Measurements from ENCODE around the gene BICD1.
A peak's percentile ranks its signal among the peaks of the same experiment; 100 is the strongest.

Gene BICD1

DNA sequence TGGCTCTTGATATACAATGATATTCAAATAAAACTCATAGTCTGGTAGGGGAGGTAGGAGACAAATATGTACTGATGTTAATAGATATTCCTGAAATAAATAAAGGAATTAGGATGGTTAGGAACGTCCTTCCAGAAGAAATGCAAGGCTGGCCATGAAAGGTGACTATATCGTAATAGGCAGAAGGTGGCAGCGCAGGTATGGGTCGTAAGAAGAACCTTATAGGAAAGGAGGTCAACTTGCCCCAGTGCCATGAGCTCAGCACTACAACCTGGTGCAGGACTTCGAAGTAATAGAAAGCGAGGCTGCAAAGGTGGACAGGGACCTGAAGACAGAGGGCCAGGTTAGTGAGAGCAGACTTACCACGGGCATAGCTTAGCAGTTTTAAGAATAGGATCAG, 237.4 kb downstream of the BICD1 start:
- DNase-seq, result peak in 1 of 2 experiments; percentile 4
- TF ChIP-seq POLR2A (IDR thresholded peaks at IDR 0.05; ENCODE audit: low read length) (no peak), GATA1 (IDR thresholded peaks at IDR 0.05; ENCODE audit: low read depth, low read length) (no peak)

DNA sequence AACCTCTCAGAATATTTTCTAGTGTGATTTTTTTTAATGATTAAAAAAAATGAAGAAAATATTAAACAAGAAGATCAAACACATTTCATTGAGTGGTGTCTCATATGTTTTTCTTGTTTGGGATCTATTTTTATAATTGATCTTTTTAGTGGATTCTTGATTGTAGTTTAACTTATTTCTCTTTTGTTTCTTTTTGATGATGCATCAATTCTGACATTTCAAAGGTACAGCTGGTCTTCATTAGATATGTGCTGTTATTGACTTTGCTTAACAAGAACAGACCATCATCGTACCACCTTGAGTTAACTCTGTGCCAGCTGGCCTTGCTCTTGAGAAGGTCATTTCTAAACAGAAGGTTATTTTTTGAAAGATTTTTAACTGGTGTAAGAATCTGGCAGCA, 246.9 kb downstream of the BICD1 start:
- no peak for DNase-seq
- no peak for TF ChIP-seq POLR2A (IDR thresholded peaks at IDR 0.05; ENCODE audit: low read length)
- TF ChIP-seq GATA1 (IDR thresholded peaks at IDR 0.05; ENCODE audit: low read depth, low read length), result no peak

DNA sequence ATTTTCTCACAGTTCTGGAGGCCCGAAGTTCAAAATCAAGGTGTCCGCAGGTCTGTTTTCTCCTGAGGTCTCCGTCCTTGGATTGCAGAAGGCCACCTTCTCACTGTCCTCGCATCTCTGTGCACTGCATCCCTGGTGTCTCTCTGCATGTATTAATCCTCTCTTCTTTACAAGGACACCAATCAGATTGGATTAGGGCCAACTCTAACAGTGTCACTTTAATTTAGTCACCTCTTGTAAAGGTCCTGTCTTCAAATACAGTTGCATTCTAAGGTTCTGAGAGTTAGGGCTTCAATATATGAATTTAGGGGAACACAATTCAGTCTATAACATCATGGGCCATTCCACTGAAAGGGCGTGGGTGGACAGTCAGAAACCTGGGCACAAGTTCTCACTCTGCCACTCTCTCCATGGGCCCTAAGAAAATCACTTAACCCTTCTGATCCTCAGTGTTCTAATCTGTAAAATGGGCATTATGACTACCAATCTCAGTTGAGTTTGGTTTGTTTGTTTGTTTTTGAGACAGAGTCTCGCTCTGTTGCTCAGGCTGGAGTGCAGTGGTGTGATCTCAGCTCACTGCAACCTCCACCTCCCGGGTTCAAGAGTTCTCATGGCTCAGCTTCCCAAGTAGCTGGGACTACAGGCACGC, 251.1 kb downstream of the BICD1 start:
- no peak for DNase-seq
- TF ChIP-seq POLR2A (IDR thresholded peaks at IDR 0.05; ENCODE audit: low read length) (no peak), GATA1 (IDR thresholded peaks at IDR 0.05; ENCODE audit: low read depth, low read length) (no peak)

DNA sequence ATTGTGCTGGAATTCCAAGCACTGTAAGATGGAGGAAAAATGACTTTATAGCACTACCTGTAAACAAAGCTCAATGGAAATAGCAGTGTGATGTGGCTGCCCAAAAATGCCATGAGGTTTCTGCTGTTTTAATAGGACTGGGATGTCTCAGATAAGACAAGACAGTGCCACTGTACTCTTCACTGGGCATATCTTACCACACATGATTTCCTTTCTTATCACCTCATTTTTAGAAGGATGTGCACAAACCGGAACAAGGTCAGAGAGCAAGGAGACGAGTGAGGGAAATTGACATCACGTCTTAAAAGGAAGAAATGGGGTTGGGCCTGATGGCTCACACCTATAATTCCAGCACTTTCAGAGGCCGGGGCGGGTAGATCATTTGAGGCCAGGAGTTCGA, 254.3 kb downstream of the BICD1 start:
- DNase-seq, result no peak
- TF ChIP-seq GATA1 (IDR thresholded peaks at IDR 0.05; ENCODE audit: low read depth, low read length), result no peak
- no peak for TF ChIP-seq POLR2A (IDR thresholded peaks at IDR 0.05; ENCODE audit: low read length)

DNA sequence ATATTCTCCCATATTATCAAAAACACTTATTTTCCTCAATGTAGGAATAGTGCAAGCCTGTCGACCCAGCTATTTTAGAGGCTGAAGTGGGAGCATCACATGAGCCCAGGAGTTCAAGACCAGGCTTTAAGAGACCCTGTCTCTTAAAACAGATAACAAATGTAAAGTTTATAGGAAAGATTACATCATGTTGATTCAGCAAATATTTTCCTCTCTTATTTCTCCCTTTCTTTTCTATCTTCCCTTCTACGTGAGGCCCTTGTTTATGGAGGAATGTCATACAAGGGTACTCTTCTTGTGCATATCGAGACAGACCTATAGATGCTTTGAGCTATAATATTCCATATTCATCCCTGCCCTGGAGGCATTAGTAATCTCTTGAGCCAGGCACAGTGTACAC, 256.2 kb downstream of the BICD1 start:
- DNase-seq, result no peak
- no peak for TF ChIP-seq GATA1 (IDR thresholded peaks at IDR 0.05; ENCODE audit: low read depth, low read length)
- no peak for TF ChIP-seq POLR2A (IDR thresholded peaks at IDR 0.05; ENCODE audit: low read length)

DNA sequence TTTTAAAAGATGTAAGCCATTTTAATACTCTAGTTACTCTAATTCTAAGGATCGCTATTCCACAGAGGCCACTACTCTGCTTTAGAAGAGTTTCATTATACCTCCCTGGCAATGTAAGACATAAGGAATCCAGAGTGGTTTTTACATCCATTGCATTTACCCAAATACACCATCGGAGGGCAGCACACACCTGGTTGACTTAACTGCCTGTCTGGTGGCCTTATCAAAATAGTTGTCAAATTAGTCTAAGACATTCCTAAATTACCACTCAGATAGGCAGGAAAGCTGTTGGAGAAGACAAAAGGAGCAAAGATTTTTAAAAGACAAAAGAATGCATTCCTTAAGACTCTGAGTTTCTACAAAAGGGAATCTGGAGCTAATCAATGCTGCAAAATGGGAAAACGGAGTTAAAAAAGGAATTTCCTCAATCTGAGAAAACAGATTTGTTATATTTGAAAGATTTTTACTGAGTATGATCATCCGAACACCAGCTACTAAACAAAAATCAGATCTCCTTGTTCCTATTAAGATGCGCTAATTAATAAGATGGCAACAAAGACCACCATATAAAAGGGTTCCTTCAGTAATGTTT, 258.9 kb downstream of the BICD1 start:
- peak; percentile 68 to 80 for DNase-seq

DNA sequence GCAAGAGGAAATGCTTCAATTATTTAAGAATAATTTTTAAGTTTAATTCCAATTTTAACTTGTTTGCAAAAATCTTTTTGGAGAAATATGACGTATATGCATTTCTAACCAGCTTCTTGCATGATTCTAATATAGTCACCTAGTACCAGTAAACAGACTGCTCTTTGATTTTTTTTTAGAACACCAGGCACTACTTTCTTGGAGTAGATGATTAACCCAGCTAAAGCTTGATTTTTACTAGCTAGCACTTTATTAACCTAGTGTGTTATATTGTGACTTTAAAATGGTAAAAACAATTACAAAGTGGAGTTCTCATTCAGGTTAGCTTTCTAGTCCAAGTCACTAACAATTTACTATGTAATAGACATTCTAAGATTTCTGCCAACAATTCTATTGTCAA, 260.1 kb downstream of the BICD1 start:
- no peak for DNase-seq
- TF ChIP-seq GATA1 (IDR thresholded peaks at IDR 0.05; ENCODE audit: low read depth, low read length), result no peak
- no peak for TF ChIP-seq POLR2A (IDR thresholded peaks at IDR 0.05; ENCODE audit: low read length)

More for the DNA sequence above, 258.9 kb downstream of the BICD1 start:
- no peak for TF ChIP-seq GATA1 (IDR thresholded peaks at IDR 0.05; ENCODE audit: low read depth, low read length)
- no peak for TF ChIP-seq POLR2A (IDR thresholded peaks at IDR 0.05; ENCODE audit: low read length)

DNA sequence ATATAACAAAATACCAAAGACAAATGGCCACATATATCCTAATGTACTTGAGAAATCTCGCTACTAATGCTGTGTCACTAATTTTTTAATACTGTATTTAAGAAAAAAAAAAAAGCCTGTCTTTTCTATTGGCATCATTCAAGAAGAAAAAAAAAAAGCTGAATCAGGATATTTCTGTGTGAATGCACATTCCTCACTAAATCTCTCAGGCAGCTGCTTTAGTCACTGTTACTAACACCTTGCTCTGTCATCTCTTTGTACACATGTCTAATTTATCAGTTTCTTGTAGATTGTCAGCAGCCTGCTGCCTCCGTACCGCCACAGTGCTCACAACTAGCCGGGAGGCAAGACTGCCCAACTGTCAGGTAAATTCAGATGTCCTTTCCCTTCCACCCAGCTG, 260.7 kb downstream of the BICD1 start:
- TF ChIP-seq GATA1 (IDR thresholded peaks at IDR 0.05; ENCODE audit: low read depth, low read length) (no peak), POLR2A (IDR thresholded peaks at IDR 0.05; ENCODE audit: low read length) (no peak)
- no peak for DNase-seq

DNA sequence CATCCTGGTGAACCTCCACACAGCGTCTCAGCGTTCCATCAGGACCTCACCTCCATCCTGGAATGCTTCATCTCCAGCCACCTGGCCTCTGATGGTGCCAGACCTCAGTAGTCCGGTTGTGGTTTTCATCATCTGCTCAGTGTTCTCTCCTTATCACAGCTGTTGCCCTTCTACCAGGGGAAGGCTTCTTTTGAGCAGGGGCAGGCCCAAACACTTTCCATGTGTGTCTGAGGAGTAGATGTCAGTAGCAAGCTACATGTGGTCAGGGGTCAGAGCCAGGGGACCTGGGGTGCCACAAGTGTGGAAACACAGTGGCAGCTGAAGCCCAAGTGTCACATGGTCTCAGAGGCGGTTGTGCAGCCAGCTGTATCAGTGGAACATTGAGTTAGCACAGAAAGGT, 262.6 kb downstream of the BICD1 start:
- DNase-seq, result no peak
- no peak for TF ChIP-seq POLR2A (IDR thresholded peaks at IDR 0.05; ENCODE audit: low read length)
- TF ChIP-seq GATA1 (IDR thresholded peaks at IDR 0.05; ENCODE audit: low read depth, low read length), result no peak

DNA sequence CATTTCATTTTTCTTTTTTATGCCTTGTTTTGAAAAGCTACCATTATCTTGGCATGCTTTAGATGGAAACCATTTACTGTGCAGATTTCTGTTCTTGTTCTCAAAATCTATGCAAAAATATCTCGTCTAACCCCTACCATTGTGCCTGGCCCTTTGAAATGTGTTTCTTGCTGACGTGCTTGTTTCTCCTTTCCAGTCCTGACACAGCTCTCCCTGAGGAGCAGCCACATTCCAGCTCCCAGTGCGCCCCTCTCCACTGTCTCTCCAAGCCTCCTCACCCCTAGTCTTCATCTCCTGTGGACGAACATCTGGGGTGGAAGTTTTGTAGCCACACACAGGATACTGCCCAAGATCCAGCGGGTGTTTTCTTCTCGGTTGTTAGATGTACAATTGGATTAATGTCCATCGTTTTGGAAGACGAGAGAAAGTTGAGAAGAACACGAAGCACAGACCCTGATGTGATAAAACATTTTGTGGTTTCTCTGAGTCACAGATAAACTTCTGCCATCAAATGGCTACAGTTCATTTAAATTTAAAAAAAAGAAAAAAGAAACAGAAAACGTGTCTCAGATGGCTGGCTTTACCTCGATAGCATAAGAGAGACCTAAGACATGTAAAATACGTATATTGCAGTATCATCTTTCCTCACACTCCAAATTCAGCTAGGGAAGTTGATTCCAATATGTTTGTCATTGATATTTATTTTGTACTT, 270.9 kb downstream of the BICD1 start:
- no peak for DNase-seq
- TF ChIP-seq GATA1 (IDR thresholded peaks at IDR 0.05; ENCODE audit: low read depth, low read length), result no peak
- no peak for TF ChIP-seq POLR2A (IDR thresholded peaks at IDR 0.05; ENCODE audit: low read length)

DNA sequence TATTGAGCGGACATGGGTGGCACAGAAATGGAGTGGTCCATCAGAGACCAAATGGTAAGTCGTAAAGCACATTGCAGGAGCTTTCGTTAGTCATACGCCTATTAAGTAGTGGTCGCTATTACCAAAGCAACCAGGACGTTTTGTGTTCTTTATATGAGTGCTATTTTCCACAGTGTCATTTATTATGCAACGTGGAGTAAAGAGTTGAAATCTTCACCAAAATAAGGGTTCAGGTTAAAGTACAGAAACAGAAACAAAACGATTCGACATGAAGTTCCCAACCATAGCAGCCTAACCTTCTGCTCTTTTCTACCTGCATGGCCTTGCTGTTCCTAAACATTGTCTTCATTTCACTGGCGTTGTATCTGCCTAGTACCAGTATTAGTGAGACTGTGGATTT, 272.6 kb downstream of the BICD1 start:
- DNase-seq, result no peak
- TF ChIP-seq GATA1 (IDR thresholded peaks at IDR 0.05; ENCODE audit: low read depth, low read length) (no peak), POLR2A (IDR thresholded peaks at IDR 0.05; ENCODE audit: low read length) (no peak)

DNA sequence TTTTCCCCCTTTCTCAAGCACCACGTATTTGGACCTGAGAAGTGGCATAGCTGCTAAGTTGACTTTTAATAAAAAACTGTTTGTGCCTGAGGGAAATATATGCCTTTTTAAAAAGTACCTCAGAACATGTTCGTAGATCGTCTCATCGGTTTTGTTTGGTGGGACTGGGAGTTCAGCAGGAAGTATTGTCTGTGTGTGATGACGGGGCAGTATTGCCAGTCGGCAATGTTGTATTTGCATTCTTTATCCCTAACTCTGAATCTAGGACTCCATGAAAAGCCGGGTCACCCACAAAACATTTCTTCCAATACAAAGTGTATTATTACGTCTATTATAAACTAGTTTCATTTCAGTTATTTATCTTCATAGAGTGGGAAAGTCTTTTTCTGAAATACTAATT, 273.0 kb downstream of the BICD1 start:
- TF ChIP-seq GATA1 (IDR thresholded peaks at IDR 0.05; ENCODE audit: low read depth, low read length), result no peak
- TF ChIP-seq POLR2A (IDR thresholded peaks at IDR 0.05; ENCODE audit: low read length), result no peak
- DNase-seq, result no peak

DNA sequence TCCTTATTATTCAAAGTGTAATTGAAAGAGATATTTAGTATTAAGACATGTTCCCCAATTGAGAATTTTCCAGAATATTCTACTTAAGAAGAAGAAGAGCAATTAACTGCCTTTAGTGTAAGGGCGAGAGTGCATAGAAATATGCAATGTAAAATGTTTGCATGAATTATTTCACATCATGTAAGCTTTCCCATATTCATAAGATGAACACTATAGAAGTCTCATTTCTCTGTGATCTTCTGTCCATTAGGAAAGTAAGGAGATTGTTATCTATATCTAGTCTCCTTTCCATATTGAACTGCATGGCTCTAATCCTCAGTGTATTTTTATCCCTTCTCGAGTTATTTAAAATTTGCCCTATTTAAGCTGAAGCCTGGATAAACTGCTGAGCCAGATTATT, 275.6 kb downstream of the BICD1 start:
- TF ChIP-seq POLR2A (IDR thresholded peaks at IDR 0.05; ENCODE audit: low read length) (no peak), GATA1 (IDR thresholded peaks at IDR 0.05; ENCODE audit: low read depth, low read length) (no peak)
- no peak for DNase-seq

DNA sequence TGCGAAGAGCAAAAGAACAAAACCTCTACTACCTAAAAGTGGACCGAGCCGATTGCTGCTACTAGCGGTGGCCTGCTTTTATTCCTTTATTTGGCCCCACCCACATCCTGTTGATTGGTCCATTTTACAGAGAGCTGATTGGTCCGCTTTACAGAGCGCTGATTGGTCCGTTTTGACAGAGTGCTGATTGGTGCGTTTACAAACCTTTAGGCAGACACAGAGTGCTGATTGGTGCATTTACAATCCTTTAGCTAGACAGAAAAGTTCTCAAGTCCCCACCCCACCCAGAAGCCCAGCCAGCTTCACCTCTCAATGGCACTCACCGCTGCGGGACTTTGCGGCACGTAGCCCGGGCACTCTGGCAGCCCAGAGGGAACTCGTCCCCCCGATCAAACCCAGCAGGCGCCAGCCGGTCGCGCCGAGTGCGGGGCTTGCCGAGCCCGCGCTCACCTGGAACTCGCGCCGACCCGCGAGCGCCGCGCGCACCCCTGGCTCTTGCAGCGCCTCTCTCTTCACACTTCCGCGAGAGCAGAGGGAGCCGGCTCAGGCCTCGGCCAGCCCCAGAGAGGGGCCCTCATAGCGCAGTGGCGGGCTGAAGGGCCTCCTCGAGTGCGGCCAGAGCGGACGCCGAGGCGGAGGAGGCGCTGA, 284.0 kb downstream of the BICD1 start:
- peak; percentile 48 to 62 for DNase-seq
- TF ChIP-seq GATA1 (IDR thresholded peaks at IDR 0.05; ENCODE audit: low read depth, low read length) (no peak), POLR2A (IDR thresholded peaks at IDR 0.05; ENCODE audit: low read length) (no peak)

Measured in erythroblast (primary cell).